Activated CD4-positive, alpha-beta memory T cell treated with anti-CD3 and anti-CD28 coated beads for 36 hours (primary cell): ENCODE results near the gene CYFIP1. TPM values are rescaled to one million over a fixed set of nuclear protein-coding genes. Genes with fewer than 3 reads are reported as not detected.
"Not testable (repeated sequence)": the region's sequence is repeated elsewhere in the genome, so short reads cannot be mapped to it uniquely, and the experiment has no call there.

ENCODE experiments used
- CTCF ChIA-PET: fragments of 350-600 bp; sonication (Branson Sonifier 250); formaldehyde crosslinking; loops from one replicate; lab custom pipeline; 2021; ENCODE audit warnings: antibody characterized with exemption, inconsistent platforms; lab: Charles Lee
- POLR2A ChIA-PET: fragments of 350-600 bp; sonication (Branson Sonifier 250); formaldehyde crosslinking; loops from one replicate; lab custom pipeline; 2021; ENCODE audit warnings: antibody characterized with exemption; lab: Charles Lee
- DNase-seq: peaks from one replicate; pipeline ENCODE4 v3.0.0-alpha.2; 2020
- H3K27ac Mint-ChIP-seq: one replicate; pipeline ENCODE4 v1.8.0; 2021; ENCODE audit warnings: mixed read lengths
- H3K27me3 Mint-ChIP-seq: one replicate; pipeline ENCODE4 v1.8.0; 2021; ENCODE audit warnings: mixed read lengths
- H3K36me3 Mint-ChIP-seq: one replicate; pipeline ENCODE4 v1.8.0; 2021; ENCODE audit warnings: mixed read lengths
- H3K4me1 Mint-ChIP-seq: one replicate; pipeline ENCODE4 v1.8.0; 2021; ENCODE audit warnings: low read depth, mixed read lengths
- H3K4me3 Mint-ChIP-seq: one replicate; pipeline ENCODE4 v1.8.0; 2021; ENCODE audit warnings: mild to moderate bottlenecking, mixed read lengths
- H3K9me3 Mint-ChIP-seq: one replicate; pipeline ENCODE4 v1.8.0; 2021; ENCODE audit warnings: mixed read lengths
- intact Hi-C: fragments of 100-400 bp; cut with micrococcal nuclease; formaldehyde crosslinking; loops from one replicate; pipeline ENCODE4 v1.15.1; 2023
- total RNA-seq, 2 experiments: library from RNA; stranded (reverse); gene quantifications; one replicate each; pipeline ENCODE4 v1.2.3, GENCODE V29; 2021

CYFIP1 gene
- 10 to 100 TPM; 55.8 to 57.3 TPM for total RNA-seq

DNA sequence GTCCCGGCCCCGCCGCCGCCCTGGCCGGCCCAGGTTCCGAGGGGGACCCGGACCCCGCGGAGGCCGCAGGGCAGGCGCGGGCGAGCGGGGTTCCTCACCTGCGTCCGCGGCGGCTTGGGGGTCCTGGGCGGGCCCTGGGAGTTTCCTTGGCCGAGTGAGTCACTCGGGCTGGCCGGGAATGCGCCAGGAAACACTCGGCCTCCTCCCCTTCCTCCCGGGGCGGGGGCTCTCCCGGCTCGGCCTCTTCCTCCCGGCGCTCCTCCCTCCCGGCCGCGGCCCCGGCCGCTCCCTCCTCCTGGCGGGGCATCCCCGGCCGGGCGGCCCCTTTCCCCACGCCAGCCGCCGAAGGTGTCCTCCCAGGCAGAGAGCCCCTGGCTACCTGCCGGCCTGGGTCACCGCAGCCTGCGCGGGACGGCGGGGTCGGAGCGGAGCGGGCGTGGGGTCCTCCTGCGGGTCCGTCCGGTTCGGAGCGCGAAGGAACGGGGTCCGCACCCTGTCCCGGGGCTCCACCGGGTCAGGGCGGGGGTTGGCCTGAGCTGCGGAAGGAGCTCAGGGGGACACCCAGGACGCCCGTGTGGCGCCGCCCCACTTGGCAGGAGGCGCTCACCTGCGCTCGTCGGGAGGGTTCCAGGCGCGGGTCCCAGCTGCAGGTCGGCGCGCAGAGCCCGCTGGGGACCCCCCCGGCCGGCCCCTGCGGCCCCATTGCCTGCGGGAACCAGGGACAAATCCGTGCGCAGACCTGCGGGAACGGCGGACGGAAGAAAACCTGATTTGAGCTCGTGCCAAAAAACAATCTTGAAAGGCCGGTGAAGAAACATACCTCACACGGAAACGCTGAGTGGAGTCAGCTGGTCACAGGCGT, at the start of gene CYFIP1:
Gene CYFIP1 (minus strand): TSS at position 180 of the 862 bp plus-strand sequence. CDS start 33,083 bp downstream, outside the sequence.
- Mint-ChIP-seq H3K27me3 (peaks cover 4% of the 10 kb centered on the region), H3K4me3 (peak within 1 kb of the TSS; percentile 85), H3K27ac (no peak within 1 kb of the TSS), H3K9me3 (no peaks in the 10 kb centered on the region), H3K4me1 (peaks cover 11% of the 10 kb centered on the region), H3K36me3 (no peaks in the 10 kb centered on the region)
- DNase-seq = peak; percentile 55
- intact Hi-C loops = loop anchor here (2.0 kb wide), 1 partner anchor 58 kb away; the partner anchor contains the start of gene TUBGCP5
- CTCF ChIA-PET = interaction anchor here (0.9 kb wide), 1 partner anchor 58 kb away, joined by 5 read pairs; no protein-coding TSS in a partner anchor
- POLR2A ChIA-PET = interaction anchor here (1.4 to 2.0 kb wide), 2 partner anchors 56 to 59 kb away, joined by 3 to 8 read pairs; partner anchors contain the start of gene TUBGCP5

DNA sequence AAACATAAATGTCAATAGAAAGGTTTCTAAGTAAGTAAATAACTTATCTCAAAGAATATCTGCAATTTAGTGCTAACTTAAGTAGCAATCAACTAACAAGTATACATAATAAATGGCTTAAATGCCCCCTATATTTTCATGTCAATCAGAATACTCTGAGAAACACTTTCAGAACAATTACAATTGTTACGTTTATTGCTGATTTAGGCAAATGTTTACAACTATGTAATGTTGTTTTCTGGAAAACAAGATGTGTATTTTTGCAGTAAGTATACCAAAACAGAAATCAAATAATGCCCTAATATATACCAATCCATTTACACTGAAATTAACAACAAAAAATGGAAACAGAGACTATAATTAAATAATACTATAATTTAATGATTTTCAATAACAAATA, 46.0 kb upstream of the CYFIP1 start:
- Mint-ChIP-seq H3K36me3 (peaks cover 37% of the 10 kb centered on the region), H3K9me3 (no peaks in the 10 kb centered on the region), H3K27ac (no peak overlapping the region), H3K4me1 (no peaks in the 10 kb centered on the region), H3K4me3 (no peak overlapping the region), H3K27me3 (no peaks in the 10 kb centered on the region)
- ChIA-PET CTCF (interaction anchor here (3.5 kb wide), 1 partner anchor 10 kb away, joined by 19 read pairs; no protein-coding TSS in a partner anchor), POLR2A (no interaction called here)
- DNase-seq = no peak
- intact Hi-C loops = no loop called here

DNA sequence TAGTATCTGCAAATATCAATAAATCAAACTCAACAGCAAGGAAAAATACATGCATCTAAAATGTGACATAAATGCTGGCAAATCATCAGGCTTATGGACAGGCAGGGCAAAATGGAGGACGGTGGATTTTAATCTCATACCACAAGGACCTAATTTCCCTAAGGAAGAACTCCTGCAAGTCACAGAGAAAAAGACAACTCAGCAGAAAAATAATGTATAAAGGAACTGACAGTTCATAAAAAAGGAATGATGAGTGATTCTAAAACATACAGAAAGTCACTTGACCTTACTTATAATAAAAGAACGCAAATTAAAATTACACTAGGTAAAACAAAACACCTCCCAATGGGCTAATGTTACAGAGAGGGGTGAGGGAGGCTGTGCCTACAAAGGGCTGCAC, 42.0 kb upstream of the CYFIP1 start:
- no peak for DNase-seq
- Mint-ChIP-seq H3K27me3 (no peaks in the 10 kb centered on the region), H3K36me3 (peaks cover 39% of the 10 kb centered on the region), H3K9me3 (no peaks in the 10 kb centered on the region), H3K27ac (no peak overlapping the region), H3K4me3 (no peak overlapping the region), H3K4me1 (no peaks in the 10 kb centered on the region)
- POLR2A ChIA-PET = no interaction called here
- intact Hi-C loops = no loop called here
- CTCF ChIA-PET = interaction anchor here (1.1 to 2.9 kb wide), 2 partner anchors 14 to 17 kb away, joined by 4 to 12 read pairs; partner anchors contain the start of gene TUBGCP5

DNA sequence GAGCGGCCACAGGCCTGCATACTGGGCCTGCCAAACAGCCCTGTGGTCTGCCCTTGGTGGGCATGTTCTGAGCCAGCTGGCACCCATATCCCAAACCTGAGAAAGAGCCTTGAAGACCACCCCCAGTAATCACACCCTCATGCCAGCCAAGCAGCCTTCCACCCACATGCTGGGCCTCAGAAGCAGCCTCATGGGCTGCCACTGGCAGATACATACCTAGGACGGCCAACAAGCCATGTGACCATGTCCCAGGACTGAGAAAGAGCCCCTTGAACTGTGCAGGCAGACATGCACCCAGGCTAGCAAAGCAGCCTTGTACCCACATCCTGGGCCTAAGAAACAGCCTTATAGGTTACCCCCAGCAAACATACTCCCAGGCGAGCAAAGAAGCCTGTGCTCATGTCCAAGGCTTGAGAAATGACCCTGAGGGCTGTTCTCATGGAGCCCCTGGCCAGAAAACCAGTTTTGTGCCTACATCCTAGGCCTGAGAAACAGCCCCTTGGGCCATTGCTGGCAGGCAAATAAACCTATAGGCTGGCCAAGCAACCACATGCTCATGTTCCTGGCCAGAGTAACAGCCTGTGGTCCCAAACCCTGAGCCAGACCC, 34.3 kb upstream of the CYFIP1 start:
- ChIA-PET CTCF (interaction anchor here (2.1 kb wide), 1 partner anchor 22 kb away, joined by 6 read pairs; no protein-coding TSS in a partner anchor), POLR2A (no interaction called here)
- Mint-ChIP-seq H3K4me1 (no peaks in the 10 kb centered on the region), H3K27me3 (no peaks in the 10 kb centered on the region), H3K27ac (no peak overlapping the region), H3K9me3 (no peaks in the 10 kb centered on the region), H3K4me3 (no peak overlapping the region), H3K36me3 (peaks cover 35% of the 10 kb centered on the region)
- no peak for DNase-seq
- intact Hi-C loops = no loop called here

DNA sequence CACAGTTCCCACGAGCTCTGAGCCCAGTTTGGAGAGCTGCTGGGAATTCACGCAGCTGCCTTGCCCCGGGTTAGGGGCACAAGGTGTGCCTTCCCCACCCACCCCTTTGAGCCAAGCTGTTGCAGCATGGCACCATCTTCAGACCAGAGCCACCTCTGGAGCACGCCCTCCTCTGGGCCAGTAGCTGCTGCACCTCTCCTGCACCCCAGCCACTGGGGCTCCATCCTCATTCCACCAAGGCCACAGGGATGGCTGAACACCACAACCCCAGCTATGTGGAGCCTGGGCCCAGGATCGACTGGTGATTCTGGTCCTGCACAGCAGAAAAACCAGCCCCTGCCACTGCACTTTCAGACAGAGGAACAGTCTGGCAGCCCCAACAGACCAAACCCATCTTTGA, 33.5 kb upstream of the CYFIP1 start:
- POLR2A ChIA-PET = no interaction called here
- Mint-ChIP-seq H3K4me1 (no peaks in the 10 kb centered on the region), H3K36me3 (peaks cover 34% of the 10 kb centered on the region), H3K4me3 (no peak overlapping the region), H3K27me3 (no peaks in the 10 kb centered on the region), H3K9me3 (no peaks in the 10 kb centered on the region), H3K27ac (no peak overlapping the region)
- CTCF ChIA-PET = interaction anchor here (2.1 kb wide), 1 partner anchor 22 kb away, joined by 6 read pairs; no protein-coding TSS in a partner anchor
- DNase-seq = no peak
- intact Hi-C loops = no loop called here

DNA sequence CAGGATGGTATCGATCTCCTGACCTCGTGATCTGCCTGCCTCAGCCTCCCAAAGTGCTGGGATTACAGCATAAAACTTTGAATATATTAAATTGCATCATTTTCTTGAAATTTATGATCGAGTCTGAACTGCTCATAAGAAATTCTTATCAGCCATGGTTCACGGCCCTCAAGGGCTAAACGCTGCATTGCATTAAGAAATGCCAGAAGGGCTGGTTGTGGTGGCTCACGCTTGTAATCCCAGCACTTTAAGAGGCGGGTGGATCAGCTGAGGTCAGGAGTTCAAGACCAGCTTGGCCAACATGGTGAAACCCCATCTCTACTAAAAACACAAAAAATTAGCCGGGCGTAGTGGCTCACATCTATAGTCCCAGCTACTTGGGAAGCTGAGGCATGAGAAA, 32.4 kb upstream of the CYFIP1 start:
- H3K9me3 Mint-ChIP-seq, H3K4me3 Mint-ChIP-seq, intact Hi-C loops, POLR2A ChIA-PET, H3K27ac Mint-ChIP-seq, H3K4me1 Mint-ChIP-seq, DNase-seq, H3K27me3 Mint-ChIP-seq: not testable (repeated sequence)
- CTCF ChIA-PET = interaction anchor here (0.8 to 2.1 kb wide), 2 partner anchors 23 to 26 kb away, joined by 3 to 6 read pairs; partner anchors contain the start of gene TUBGCP5
- peaks cover 35% of the 10 kb centered on the region for H3K36me3 Mint-ChIP-seq

DNA sequence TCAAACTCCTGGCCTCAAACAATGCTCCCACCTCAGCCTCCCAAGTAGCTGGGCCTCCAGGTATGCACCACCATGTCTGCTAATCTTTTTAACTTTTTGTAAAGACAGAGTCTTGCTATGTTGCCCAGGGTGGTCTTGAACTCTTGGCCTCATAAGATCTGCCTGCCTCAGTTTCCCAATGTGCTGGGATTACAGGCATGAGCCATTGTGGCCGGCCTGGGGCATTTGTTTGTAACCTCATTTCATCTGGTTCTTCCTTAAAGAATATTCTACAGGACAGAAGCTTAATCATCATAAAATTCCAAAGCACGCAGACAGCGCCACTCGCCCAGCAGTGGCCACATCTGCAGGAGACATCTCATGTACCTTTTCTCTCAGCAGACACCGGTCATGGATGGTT, 23.6 kb upstream of the CYFIP1 start:
- peaks cover 48% of the 10 kb centered on the region for H3K36me3 Mint-ChIP-seq
- H3K27me3 Mint-ChIP-seq = no peaks in the 10 kb centered on the region
- no peak for DNase-seq
- no peaks in the 10 kb centered on the region for H3K9me3 Mint-ChIP-seq
- intact Hi-C loops = no loop called here
- POLR2A ChIA-PET = no interaction called here
- H3K4me1 Mint-ChIP-seq = no peaks in the 10 kb centered on the region
- H3K4me3 Mint-ChIP-seq = no peak overlapping the region
- CTCF ChIA-PET = no interaction called here
- H3K27ac Mint-ChIP-seq = no peak overlapping the region

DNA sequence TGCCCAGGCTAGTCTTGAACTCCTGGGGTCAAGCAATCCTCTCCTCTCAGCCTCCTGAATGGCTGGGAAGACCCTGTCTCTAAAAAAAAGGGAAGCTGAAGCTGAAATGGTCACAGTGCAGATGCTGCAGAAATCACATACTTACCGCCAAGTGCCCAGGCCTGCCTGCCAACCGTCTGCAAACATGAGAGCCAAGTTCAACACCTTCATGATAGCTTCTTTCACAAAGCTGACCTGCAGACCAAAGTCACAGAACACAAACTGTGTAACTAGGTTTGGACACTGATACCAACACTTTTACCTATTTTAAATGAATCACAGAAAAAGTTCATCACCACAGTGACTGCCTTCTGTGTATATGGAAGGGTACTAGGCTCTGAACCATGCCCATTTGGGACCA, 22.8 kb upstream of the CYFIP1 start:
- Mint-ChIP-seq H3K4me1 (no peaks in the 10 kb centered on the region), H3K4me3 (no peak overlapping the region), H3K36me3 (peaks cover 46% of the 10 kb centered on the region), H3K9me3 (no peaks in the 10 kb centered on the region), H3K27ac (no peak overlapping the region), H3K27me3 (no peaks in the 10 kb centered on the region)
- intact Hi-C loops = no loop called here
- CTCF ChIA-PET = no interaction called here
- DNase-seq = no peak
- POLR2A ChIA-PET = no interaction called here

DNA sequence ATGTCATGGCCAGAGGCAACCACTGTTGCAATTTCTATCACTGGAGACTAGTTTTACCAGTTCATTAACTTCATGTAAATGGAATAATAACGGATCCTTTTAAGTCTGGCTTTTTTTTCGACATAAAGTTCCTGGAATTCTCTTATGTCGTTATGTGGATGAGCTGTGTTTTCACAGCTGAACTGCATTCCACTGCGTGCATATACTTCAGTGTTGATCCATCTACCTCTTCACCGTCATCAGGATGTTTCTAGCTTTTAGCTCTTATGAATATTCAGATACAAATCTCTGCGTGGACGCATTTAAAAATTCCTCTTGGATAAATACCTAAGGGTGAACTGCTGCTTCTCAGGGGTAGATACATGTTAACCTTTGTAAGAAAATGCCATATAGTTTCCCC, 15.6 kb upstream of the CYFIP1 start:
- no peak for DNase-seq
- Mint-ChIP-seq H3K36me3 (peaks cover 22% of the 10 kb centered on the region), H3K27ac (no peak overlapping the region), H3K4me3 (no peak overlapping the region), H3K4me1 (no peaks in the 10 kb centered on the region), H3K9me3 (no peaks in the 10 kb centered on the region), H3K27me3 (no peaks in the 10 kb centered on the region)
- ChIA-PET CTCF (no interaction called here), POLR2A (no interaction called here)
- intact Hi-C loops = no loop called here

DNA sequence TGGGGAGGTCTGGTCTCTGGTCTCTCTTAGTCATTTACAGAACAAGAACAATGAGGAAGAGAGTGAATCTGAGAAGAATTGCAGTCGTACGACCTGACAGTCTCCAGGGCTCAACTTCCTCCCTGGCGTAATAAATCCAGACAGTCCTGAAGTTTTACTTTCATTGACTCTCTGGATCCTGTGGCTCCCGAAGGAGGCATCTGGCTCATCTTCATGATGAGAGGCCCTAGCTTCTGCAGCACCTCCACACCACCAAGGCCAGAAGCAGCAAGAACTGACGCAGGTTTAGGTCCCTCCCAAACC, 11.8 kb upstream of the CYFIP1 start:
- H3K4me1 Mint-ChIP-seq = no peaks in the 10 kb centered on the region
- no peaks in the 10 kb centered on the region for H3K9me3 Mint-ChIP-seq
- intact Hi-C loops = no loop called here
- DNase-seq = no peak
- no peak overlapping the region for H3K4me3 Mint-ChIP-seq
- ChIA-PET POLR2A (no interaction called here), CTCF (no interaction called here)
- no peaks in the 10 kb centered on the region for H3K27me3 Mint-ChIP-seq
- H3K36me3 Mint-ChIP-seq = peaks cover 14% of the 10 kb centered on the region
- no peak overlapping the region for H3K27ac Mint-ChIP-seq

DNA sequence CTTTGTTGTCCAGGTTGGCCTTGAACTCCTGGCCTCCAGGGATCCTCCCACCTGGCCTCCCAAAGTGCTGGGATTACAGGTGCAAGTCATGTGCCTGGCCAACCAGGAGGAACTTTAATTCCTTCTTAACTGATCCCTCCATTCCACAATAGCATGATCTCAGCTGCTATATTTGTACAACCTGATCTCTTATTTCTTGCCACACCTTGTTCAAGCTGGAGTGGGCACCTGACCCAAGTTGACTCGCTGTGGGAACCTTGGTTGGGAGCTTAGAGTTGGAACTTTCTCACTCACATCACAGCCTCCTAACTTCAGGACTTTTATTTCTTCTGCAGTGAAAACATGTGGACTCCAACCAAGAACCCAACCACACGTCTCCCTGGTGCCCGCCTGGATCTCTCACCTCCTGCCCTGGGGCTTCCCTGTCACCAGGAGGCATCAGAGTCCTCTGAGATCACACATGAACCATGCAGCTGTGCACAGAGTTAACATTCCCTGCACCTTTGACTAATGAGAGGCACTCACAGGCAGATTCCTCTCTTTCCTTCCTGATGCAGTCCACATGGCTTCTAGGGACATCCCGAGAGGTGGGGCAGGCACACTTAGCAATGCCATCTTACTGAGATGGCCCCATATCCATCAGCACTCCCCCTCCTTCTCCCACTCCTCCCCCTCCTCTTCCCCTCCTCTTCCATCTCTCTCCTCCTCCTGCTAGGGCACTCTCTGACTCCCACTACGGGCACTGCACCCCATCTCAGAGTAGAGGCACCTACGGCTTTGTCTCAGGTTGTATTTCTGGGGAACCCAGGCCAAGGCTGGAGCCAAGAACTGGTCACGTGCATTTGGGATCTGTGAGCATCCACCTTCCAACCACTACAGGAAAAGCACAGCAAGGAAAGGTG, 9.7 kb upstream of the CYFIP1 start:
- Mint-ChIP-seq H3K9me3 (no peaks in the 10 kb centered on the region), H3K4me1 (no peaks in the 10 kb centered on the region), H3K36me3 (peaks cover 8% of the 10 kb centered on the region), H3K4me3 (no peak overlapping the region), H3K27me3 (no peaks in the 10 kb centered on the region), H3K27ac (no peak overlapping the region)
- intact Hi-C loops = no loop called here
- ChIA-PET POLR2A (no interaction called here), CTCF (no interaction called here)
- no peak for DNase-seq

DNA sequence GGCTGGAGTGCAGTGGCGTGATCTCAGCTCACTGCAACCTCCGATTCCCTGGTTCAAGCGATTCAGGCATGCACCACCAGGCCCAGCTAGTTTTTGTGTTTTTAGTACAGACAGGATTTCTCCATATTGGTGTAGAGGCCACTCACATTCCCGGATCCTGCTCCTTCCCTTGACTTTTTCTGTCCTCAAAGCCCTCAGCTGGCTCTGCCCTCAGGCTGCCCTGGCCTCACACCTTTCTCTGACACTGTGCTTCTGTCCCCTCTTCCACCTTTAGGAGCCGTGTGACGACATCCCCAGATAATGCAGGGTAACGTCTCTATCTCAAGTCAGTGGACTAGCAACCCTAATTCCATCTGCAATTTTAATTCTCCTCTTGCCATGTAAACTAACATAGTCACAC, 8.6 kb upstream of the CYFIP1 start:
- POLR2A ChIA-PET = no interaction called here
- Mint-ChIP-seq H3K4me1 (no peaks in the 10 kb centered on the region), H3K27me3 (no peaks in the 10 kb centered on the region), H3K4me3 (no peak overlapping the region), H3K36me3 (peaks cover 4% of the 10 kb centered on the region), H3K9me3 (no peaks in the 10 kb centered on the region), H3K27ac (no peak overlapping the region)
- CTCF ChIA-PET = no interaction called here
- DNase-seq = no peak
- intact Hi-C loops = no loop called here
